ENCODE results near the gene P2RX3. TPM values are rescaled to one million over a fixed set of nuclear protein-coding genes. Genes with fewer than 3 reads are reported as not detected.

The P2RX3 gene
- total and polyA plus RNA-seq, 10 of the 15 experiments (the other 5 are each of a cell fraction or from before 2014, with no cell fraction given), result 0.05 to 0.12 TPM; not detected in 8

GRCh38 chr11:57399221-57399620 is 61.1 kb downstream of the P2RX3 start (continued):
- TF ChIP-seq FOXM1 (IDR thresholded peaks at IDR 0.05; ENCODE audit: low read depth, low read length) (no peak), NR2C1 (IDR thresholded peaks at IDR 0.05) (no peak), CBX5 (IDR thresholded peaks at IDR 0.05; ENCODE audit: low read depth) (no peak), ZNF622 (IDR thresholded peaks at IDR 0.05) (no peak), FOS (IDR thresholded peaks at IDR 0.05; ENCODE audit: borderline replicate concordance, extremely low read depth, insufficient read length) (no peak), NBN (IDR thresholded peaks at IDR 0.05) (no peak), BACH1 (IDR thresholded peaks at IDR 0.05; ENCODE audit: borderline replicate concordance) (no peak), WRNIP1 (IDR thresholded peaks at IDR 0.05; ENCODE audit: borderline replicate concordance, low read depth, low read length) (no peak), ATF7 (IDR thresholded peaks at IDR 0.05; ENCODE audit: low read depth) (no peak), USF1 (IDR thresholded peaks at IDR 0.05; ENCODE audit: borderline replicate concordance, extremely low read length, insufficient read depth, low read depth, low read length) (no peak)
- TF ChIP-seq, protein P1, sequence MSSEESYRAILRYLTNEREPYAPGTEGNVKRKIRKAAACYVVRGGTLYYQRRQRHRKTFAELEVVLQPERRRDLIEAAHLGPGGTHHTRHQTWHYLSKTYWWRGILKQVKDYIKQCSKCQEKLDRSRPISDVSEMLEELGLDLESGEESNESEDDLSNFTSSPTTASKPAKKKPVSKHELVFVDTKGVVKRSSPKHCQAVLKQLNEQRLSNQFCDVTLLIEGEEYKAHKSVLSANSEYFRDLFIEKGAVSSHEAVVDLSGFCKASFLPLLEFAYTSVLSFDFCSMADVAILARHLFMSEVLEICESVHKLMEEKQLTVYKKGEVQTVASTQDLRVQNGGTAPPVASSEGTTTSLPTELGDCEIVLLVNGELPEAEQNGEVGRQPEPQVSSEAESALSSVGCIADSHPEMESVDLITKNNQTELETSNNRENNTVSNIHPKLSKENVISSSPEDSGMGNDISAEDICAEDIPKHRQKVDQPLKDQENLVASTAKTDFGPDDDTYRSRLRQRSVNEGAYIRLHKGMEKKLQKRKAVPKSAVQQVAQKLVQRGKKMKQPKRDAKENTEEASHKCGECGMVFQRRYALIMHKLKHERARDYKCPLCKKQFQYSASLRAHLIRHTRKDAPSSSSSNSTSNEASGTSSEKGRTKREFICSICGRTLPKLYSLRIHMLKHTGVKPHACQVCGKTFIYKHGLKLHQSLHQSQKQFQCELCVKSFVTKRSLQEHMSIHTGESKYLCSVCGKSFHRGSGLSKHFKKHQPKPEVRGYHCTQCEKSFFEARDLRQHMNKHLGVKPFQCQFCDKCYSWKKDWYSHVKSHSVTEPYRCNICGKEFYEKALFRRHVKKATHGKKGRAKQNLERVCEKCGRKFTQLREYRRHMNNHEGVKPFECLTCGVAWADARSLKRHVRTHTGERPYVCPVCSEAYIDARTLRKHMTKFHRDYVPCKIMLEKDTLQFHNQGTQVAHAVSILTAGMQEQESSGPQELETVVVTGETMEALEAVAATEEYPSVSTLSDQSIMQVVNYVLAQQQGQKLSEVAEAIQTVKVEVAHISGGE (CRISPR knock-in tag; IDR thresholded peaks at IDR 0.05), result no peak
